Endodermal cell (in vitro differentiated cells): Measurements from ENCODE around the gene ERC1. TPM values are rescaled to one million over a fixed set of nuclear protein-coding genes. Genes with fewer than 3 reads are reported as not detected.

Experiments used
- DNase-seq: peaks from one replicate; pipeline ENCODE4 v3.0.0-alpha.2; 2017
- H3K27ac ChIP-seq: 2 replicates; pipeline ENCODE4 v1.5.1; 2013; ENCODE audit warnings: mild to moderate bottlenecking, low read depth, low read length, moderate library complexity
- H3K27me3 ChIP-seq: 2 replicates; pipeline ENCODE4 v1.6.1; 2013; ENCODE audit warnings: mild to moderate bottlenecking, low read length, moderate library complexity; ENCODE audit not compliant: insufficient read depth, control insufficient read depth, poor library complexity, severe bottlenecking
- H3K36me3 ChIP-seq: 2 replicates; pipeline ENCODE4 v1.7.0; 2013; ENCODE audit warnings: mild to moderate bottlenecking, low read length, moderate library complexity; ENCODE audit not compliant: control insufficient read depth, insufficient read depth
- H3K4me1 ChIP-seq: one replicate; pipeline ENCODE4 v1.7.0; 2013; ENCODE audit warnings: low read length; ENCODE audit not compliant: control insufficient read depth, insufficient read depth
- H3K4me3 ChIP-seq: 2 replicates; pipeline ENCODE4 v1.5.1; 2013; ENCODE audit warnings: mild to moderate bottlenecking, low read length, moderate library complexity
- H3K9ac ChIP-seq: 2 replicates; pipeline ENCODE4 v1.6.1; 2013; ENCODE audit warnings: mild to moderate bottlenecking, low read length, moderate library complexity; ENCODE audit not compliant: poor library complexity, severe bottlenecking; ENCODE audit errors: extremely low read depth
- H3K9me3 ChIP-seq: 2 replicates; pipeline ENCODE4 v1.6.1; 2013; ENCODE audit warnings: mild to moderate bottlenecking, low read length, moderate library complexity; ENCODE audit not compliant: control insufficient read depth
- H3K27ac Mint-ChIP-seq: 2 replicates; pipeline ENCODE4 v1.8.0; 2020; ENCODE audit warnings: mixed read lengths
- H3K27me3 Mint-ChIP-seq: 2 replicates; pipeline ENCODE4 v1.8.0; 2021; ENCODE audit warnings: mild to moderate bottlenecking, mixed read lengths; ENCODE audit not compliant: insufficient read depth
- H3K36me3 Mint-ChIP-seq: 2 replicates; pipeline ENCODE4 v1.8.0; 2020; ENCODE audit warnings: low read depth, mixed read lengths
- H3K4me1 Mint-ChIP-seq: 2 replicates; pipeline ENCODE4 v1.8.0; 2020; ENCODE audit warnings: mixed read lengths
- H3K4me3 Mint-ChIP-seq: 2 replicates; pipeline ENCODE4 v1.8.0; 2020; ENCODE audit warnings: mild to moderate bottlenecking, moderate library complexity, mixed read lengths
- H3K9me3 Mint-ChIP-seq: 2 replicates; pipeline ENCODE4 v1.8.0; 2020; ENCODE audit warnings: mild to moderate bottlenecking, mixed read lengths
- WGBS, 2 experiments: methylation state at CpG; one replicate each; pipeline versions ENCODE4 v1.1.5 to v1.1.7; 2013; ENCODE audit warnings: missing lambda C conversion rate in 2 of 2, mixed read lengths in 1 of 2; ENCODE audit not compliant: insufficient coverage in 1 of 2, insufficient read length in 1 of 2; 5-methylcytosine and 5-hydroxymethylcytosine counted together
- total RNA-seq, 2 donors: library from RNA; stranded (reverse); fragmentation: NEBNext Ultra II Directional in 1 of 2; extraction: Animal tissue kit (Norgen Biotek cat#: 25700) in 1 of 2; gene quantifications; 2 replicates in 1 of 2; 3 replicates in 1 of 2; pipeline ENCODE4 v1.2.1, GENCODE V29; 2021
- TF ChIP-seq, protein P1 (sequence below): fragments of 200-600 bp; sonication (generic); conservative IDR thresholded peaks from 2 replicates; pipeline ENCODE4 v1.5.0; 2021; ENCODE audit warnings: antibody characterized with exemption, mild to moderate bottlenecking

The ERC1 gene
- total RNA-seq, 2 donors from 2014 or later: 60.6 to 159 TPM

- Histone ChIP-seq H3K4me3 (no peak overlapping the region), H3K9ac (no peak overlapping the region), H3K9me3 (peaks cover 41% of the 10 kb centered on the region), H3K4me1 (peaks cover 7% of the 10 kb centered on the region), H3K36me3 (peaks cover 26% of the 10 kb centered on the region), H3K27ac (no peak overlapping the region), H3K27me3 (no peaks in the 10 kb centered on the region)
- Mint-ChIP-seq H3K27me3 (no peaks in the 10 kb centered on the region), H3K4me3 (no peak overlapping the region), H3K9me3 (peaks cover 50% of the 10 kb centered on the region), H3K27ac (no peak overlapping the region), H3K4me1 (peaks cover 28% of the 10 kb centered on the region), H3K36me3 (peaks cover 56% of the 10 kb centered on the region)
- WGBS, 2 experiments: 100% methylated on average over 1 of the region's 2 CpGs
- TF ChIP-seq, protein P1, sequence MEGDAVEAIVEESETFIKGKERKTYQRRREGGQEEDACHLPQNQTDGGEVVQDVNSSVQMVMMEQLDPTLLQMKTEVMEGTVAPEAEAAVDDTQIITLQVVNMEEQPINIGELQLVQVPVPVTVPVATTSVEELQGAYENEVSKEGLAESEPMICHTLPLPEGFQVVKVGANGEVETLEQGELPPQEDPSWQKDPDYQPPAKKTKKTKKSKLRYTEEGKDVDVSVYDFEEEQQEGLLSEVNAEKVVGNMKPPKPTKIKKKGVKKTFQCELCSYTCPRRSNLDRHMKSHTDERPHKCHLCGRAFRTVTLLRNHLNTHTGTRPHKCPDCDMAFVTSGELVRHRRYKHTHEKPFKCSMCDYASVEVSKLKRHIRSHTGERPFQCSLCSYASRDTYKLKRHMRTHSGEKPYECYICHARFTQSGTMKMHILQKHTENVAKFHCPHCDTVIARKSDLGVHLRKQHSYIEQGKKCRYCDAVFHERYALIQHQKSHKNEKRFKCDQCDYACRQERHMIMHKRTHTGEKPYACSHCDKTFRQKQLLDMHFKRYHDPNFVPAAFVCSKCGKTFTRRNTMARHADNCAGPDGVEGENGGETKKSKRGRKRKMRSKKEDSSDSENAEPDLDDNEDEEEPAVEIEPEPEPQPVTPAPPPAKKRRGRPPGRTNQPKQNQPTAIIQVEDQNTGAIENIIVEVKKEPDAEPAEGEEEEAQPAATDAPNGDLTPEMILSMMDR: no peak
- no peak for DNase-seq
These were observed 67.4 kb downstream of the ERC1 start for GRCh38 chr12:1058423-1058822.

GRCh38 chr12:1059162-1059561, 68.1 kb downstream of the ERC1 start:
- no peaks in the 10 kb centered on the region for H3K27me3 ChIP-seq
- H3K36me3 Mint-ChIP-seq: peaks cover 62% of the 10 kb centered on the region
- peak overlapping the region; percentile 15 for H3K4me3 ChIP-seq
- H3K27ac Mint-ChIP-seq: no peak overlapping the region
- H3K9me3 Mint-ChIP-seq: peaks cover 58% of the 10 kb centered on the region
- H3K4me1 Mint-ChIP-seq: peaks cover 21% of the 10 kb centered on the region
- H3K36me3 ChIP-seq: peaks cover 29% of the 10 kb centered on the region
- peaks cover 4% of the 10 kb centered on the region for H3K4me1 ChIP-seq
- TF ChIP-seq, protein P1: no peak
- no peak overlapping the region for H3K4me3 Mint-ChIP-seq
- H3K9ac ChIP-seq: no peak overlapping the region
- no peak overlapping the region for H3K27ac ChIP-seq
- peaks cover 48% of the 10 kb centered on the region for H3K9me3 ChIP-seq
- no peak for DNase-seq
- H3K27me3 Mint-ChIP-seq: no peaks in the 10 kb centered on the region

GRCh38 chr12:1063852-1064251, 72.8 kb downstream of the ERC1 start:
- Mint-ChIP-seq H3K9me3 (peaks cover 56% of the 10 kb centered on the region), H3K27ac (no peak overlapping the region), H3K36me3 (peaks cover 58% of the 10 kb centered on the region), H3K4me1 (no peaks in the 10 kb centered on the region), H3K27me3 (no peaks in the 10 kb centered on the region), H3K4me3 (no peak overlapping the region)
- Histone ChIP-seq H3K9ac (no peak overlapping the region), H3K36me3 (peaks cover 21% of the 10 kb centered on the region), H3K27ac (no peak overlapping the region), H3K4me1 (no peaks in the 10 kb centered on the region), H3K27me3 (no peaks in the 10 kb centered on the region), H3K9me3 (peaks cover 43% of the 10 kb centered on the region), H3K4me3 (peak overlapping the region; percentile 10)
- DNase-seq: no peak
- TF ChIP-seq, protein P1: no peak
- WGBS, 2 experiments: 60% methylated on average over 1 of the region's 1 CpG; no CpG with 5 or more reads in 1 of the 2 experiments
